Measurements from ENCODE around the gene MST1.

- TF ChIP-seq EZH2phosphoT487 (IDR thresholded peaks at IDR 0.05; ENCODE audit: borderline replicate concordance, low read length) (no peak), EZH2 (IDR thresholded peaks at IDR 0.05; ENCODE audit: low read length, unreplicated experiment) (no peak)
Observed at GRCh38 chr3:49652903-49653415, 36.3 kb downstream of the MST1 start.
